HG02885 (cell line): ENCODE data around the gene HHAT.

ENCODE experiments used
- ATAC-seq: cut with Tn5 transposase; IDR thresholded peaks from one replicate; pipeline ENCODE4 v1.9.1; 2021; ENCODE audit warnings: mild to moderate bottlenecking; ENCODE audit not compliant: unreplicated experiment, poor library complexity

Gene HHAT

GRCh38 chr1:210531475-210532222 is 202.9 kb downstream of the HHAT start:
- no peak for ATAC-seq

GRCh38 chr1:210532223-210532598 is 203.5 kb downstream of the HHAT start:
- ATAC-seq = no peak

- no peak for ATAC-seq
These were observed 207.1 kb downstream of the HHAT start for GRCh38 chr1:210535761-210536160.

GRCh38 chr1:210536254-210536961 is 207.7 kb downstream of the HHAT start:
- ATAC-seq = no peak

GRCh38 chr1:210540288-210540687 is 211.6 kb downstream of the HHAT start:
- ATAC-seq = no peak

GRCh38 chr1:210541680-210542358 is 213.1 kb downstream of the HHAT start:
- ATAC-seq = no peak

- no peak for ATAC-seq
These were observed 223.2 kb downstream of the HHAT start for GRCh38 chr1:210551899-210552298.

- no peak for ATAC-seq
These were observed 225.0 kb downstream of the HHAT start for GRCh38 chr1:210553711-210554110.

GRCh38 chr1:210554382-210554781 is 225.7 kb downstream of the HHAT start:
- ATAC-seq = no peak

- no peak for ATAC-seq
These were observed 227.8 kb downstream of the HHAT start for GRCh38 chr1:210556475-210556874.

GRCh38 chr1:210557426-210558077 is 228.8 kb downstream of the HHAT start:
- ATAC-seq = no peak

- ATAC-seq = no peak
These were observed 229.6 kb downstream of the HHAT start for GRCh38 chr1:210558302-210558701.

GRCh38 chr1:210565306-210565705 is 236.6 kb downstream of the HHAT start:
- ATAC-seq = no peak

GRCh38 chr1:210568631-210569030 is 239.9 kb downstream of the HHAT start:
- ATAC-seq = no peak

GRCh38 chr1:210570116-210570515 is 241.4 kb downstream of the HHAT start:
- no peak for ATAC-seq

GRCh38 chr1:210571356-210572284 is 242.9 kb downstream of the HHAT start:
- ATAC-seq = no peak

- ATAC-seq = no peak
These were observed 244.4 kb downstream of the HHAT start for GRCh38 chr1:210573141-210573540.

- no peak for ATAC-seq
These were observed 253.7 kb downstream of the HHAT start for GRCh38 chr1:210582205-210582970.
